Omental fat pad (tissue), 4 donors: ENCODE data around the gene GALNT17. TPM values are rescaled to one million over a fixed set of nuclear protein-coding genes. Genes with fewer than 3 reads are reported as not detected.

ENCODE experiments used
- ATAC-seq: fragments of 150-250 bp; one replicate; pipeline ENCODE4 v1.9.1; 2016; ENCODE audit warnings: mild to moderate bottlenecking, moderate library complexity; ENCODE audit not compliant: low FRiP score
- DNase-seq: peaks from one replicate; pipeline ENCODE4 v3.0.0-alpha.2; 2019; ENCODE audit warnings: low spot score
- total RNA-seq, 4 donors: library from RNA; depleted of rRNA; stranded (reverse); fragments of >200 nt; gene quantifications; one replicate each; pipeline ENCODE4 v1.1.0, GENCODE V29; 2016
- TF ChIP-seq, protein P1 (sequence below), 3 donors: fragments of 450-650 bp; IDR thresholded peaks; one replicate each; pipeline ENCODE4 v1.5.1; 2016 to 2017; ENCODE audit warnings: antibody characterized with exemption in 3 of 3, mild to moderate bottlenecking in 3 of 3, moderate library complexity in 2 of 3

The GALNT17 gene
- total RNA-seq, 4 donors from 2014 or later: 1.6 to 12.6 (median 2.9) TPM

DNA sequence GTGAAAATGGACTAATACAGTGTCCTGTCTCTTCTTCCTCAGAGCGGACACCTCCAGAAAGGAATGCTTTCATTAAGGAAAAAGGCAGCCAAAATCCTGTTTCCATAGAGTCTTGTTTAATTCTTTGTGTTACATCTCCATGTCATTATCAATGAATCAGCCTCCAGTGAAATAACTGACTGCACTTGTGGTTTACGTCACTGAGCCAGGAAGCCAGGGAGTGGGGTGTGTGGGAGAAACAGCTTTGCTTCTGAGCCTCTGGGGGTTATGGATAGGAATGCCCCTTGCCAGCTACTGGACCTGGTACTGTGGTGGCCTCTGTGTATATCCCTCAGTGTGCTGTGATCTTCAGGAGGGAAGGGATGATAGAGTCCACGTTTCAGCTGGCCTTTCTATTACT is 416.8 kb downstream of the GALNT17 start:
- TF ChIP-seq, protein P1, sequence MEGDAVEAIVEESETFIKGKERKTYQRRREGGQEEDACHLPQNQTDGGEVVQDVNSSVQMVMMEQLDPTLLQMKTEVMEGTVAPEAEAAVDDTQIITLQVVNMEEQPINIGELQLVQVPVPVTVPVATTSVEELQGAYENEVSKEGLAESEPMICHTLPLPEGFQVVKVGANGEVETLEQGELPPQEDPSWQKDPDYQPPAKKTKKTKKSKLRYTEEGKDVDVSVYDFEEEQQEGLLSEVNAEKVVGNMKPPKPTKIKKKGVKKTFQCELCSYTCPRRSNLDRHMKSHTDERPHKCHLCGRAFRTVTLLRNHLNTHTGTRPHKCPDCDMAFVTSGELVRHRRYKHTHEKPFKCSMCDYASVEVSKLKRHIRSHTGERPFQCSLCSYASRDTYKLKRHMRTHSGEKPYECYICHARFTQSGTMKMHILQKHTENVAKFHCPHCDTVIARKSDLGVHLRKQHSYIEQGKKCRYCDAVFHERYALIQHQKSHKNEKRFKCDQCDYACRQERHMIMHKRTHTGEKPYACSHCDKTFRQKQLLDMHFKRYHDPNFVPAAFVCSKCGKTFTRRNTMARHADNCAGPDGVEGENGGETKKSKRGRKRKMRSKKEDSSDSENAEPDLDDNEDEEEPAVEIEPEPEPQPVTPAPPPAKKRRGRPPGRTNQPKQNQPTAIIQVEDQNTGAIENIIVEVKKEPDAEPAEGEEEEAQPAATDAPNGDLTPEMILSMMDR (IDR thresholded peaks at IDR 0.05): no peak
- no peak for DNase-seq
- no peak for ATAC-seq

DNA sequence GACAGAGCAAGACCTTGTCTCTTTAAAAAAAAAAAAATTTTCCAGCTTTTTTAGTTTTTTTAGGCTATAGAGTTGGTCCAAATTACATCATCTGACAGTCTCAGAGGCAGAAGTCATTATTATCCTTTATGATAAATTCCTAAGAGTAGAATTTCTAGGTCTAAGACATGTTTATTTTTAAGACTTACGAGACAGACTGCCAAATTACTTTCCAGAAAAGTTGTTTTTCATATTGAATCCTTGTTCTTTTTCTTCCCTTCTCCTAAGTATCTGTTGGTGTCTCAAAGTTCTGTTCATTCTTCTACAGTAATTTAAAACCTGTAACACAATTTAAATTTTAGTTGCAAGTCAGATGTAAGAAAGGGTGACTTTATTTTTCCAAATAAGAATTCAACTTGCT is 421.4 kb downstream of the GALNT17 start:
- TF ChIP-seq, protein P1 (IDR thresholded peaks at IDR 0.05): no peak
- ATAC-seq: no peak
- no peak for DNase-seq

DNA sequence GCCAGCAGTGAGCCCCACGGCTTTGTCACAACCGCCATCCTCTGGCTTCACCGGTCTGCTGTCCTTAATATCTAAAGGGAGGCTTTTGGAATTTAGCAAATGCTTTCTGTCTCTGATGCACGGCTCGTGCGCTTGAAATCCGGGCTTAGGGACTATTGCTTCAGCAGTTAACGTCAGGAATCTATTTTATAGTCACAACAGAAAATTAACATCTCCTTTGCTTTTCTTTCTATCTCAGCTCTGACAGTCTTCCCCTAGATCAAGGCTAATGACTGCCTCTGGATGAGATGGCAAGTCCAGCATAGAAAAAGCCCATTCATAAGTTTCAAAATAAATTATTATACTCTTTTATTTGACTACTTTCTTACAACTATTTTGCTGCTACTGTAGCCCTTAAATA is 423.8 kb downstream of the GALNT17 start:
- TF ChIP-seq, protein P1 (IDR thresholded peaks at IDR 0.05): no peak
- DNase-seq: no peak
- no peak for ATAC-seq

DNA sequence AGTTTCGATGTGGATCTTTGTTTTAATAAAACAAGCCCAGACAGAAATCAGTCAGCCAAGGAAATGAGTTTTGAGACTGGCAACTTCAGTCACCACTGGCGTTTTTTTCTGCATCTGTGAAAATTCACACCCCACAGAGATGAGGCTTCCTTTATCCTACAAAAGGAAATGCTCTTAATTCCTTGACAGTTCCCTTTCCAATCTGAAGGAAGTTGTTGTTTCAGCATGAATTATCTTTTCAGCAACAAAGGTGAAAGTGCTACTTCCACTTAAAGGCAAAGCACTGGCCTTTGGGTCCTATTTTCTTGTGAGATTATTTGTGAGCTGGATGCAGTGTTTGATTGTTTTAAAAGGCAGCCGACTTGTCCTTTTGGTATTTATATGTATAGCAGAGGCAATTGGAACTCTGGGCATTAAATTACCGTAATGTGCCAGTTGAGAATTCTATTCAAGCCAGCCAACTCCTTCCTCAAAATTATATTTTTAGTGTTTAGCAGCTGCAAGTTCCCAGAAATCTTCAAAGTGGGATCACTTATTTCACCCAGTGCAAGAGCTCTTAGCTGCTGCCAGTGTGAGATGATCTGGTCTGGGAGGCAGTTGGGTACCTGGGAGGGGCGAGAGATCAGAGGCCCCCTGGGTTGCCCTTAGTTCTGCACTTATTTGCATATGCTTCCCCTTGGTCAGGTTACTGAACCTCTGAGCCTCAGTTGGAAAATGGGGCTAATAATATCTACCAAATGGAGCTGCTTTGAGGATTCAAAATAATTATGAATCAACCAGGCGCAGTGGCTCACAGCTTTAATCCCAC is 427.1 kb downstream of the GALNT17 start:
- DNase-seq: no peak
- TF ChIP-seq, protein P1 (IDR thresholded peaks at IDR 0.05): no peak
- no peak for ATAC-seq

DNA sequence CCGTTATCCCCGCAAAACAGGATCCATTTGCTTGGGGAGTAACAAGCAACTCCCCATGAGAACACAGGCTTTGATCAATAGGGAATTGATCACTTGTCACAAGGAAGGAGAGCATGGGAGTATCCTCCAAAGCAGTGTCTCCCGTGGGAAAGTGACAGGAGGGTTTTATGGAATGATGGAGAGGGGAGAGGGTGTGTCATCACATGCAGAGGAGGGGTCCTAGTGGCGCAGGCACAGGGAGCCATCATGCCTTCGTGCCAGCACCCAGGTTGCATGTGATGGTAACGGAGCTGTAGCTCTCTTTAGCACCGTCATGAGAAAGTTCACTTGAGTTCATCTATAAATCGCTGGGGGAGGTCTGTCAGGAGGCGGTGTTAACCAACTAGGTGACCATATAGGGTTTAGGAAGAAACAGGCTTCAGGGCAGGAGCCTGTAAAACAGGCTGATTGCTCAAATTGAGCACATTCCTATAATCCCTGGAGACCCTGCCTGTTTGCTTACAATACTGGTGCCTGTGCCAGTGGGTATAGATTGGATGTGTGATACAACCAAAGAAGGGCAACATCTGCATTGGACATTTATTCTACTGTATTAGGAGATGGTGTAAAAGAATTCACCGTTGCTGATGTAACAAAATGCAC is 428.5 kb downstream of the GALNT17 start:
- DNase-seq (no peak), ATAC-seq (no peak)
- TF ChIP-seq, protein P1 (IDR thresholded peaks at IDR 0.05): no peak

DNA sequence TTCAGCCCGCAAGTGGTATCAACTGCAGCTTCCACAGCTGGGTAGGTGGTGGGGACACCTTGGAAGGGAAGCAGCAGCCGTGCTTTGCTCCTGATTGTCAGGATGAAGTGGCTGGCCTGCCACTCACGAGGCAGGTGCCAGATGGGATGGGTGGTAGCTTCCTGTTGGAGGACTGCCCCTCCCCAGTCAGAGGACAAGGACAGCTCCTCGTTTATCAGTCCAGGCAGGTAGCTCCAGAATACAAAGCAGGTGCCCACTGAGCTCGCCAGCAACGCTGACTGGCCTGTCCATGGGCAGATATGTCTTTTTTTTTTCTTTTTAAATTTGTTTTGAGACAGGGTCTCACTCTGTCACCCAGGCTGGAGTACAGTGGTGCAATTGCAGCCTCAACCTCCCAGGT is 431.3 kb downstream of the GALNT17 start:
- TF ChIP-seq, protein P1 (IDR thresholded peaks at IDR 0.05): no peak
- no peak for DNase-seq
- ATAC-seq: no peak

DNA sequence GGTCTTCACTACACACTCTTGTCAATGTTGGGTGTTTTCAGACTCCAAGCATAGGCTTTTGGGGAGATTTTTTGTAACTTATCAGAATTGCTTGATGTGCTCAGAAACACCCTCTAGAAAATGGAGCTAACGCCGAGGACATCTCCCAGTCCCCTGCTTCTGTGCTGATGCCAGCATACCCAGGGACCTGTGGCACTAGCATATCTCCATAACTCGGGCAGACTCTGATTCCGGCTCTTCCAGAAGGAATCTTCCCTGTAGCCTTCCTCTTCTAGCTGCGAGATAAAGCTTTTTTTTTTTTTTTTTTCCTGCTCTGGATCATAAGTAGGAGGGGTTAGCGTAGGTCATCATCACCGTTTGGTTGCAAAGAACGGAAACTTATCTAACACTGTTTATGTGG is 434.4 kb downstream of the GALNT17 start:
- TF ChIP-seq, protein P1 (IDR thresholded peaks at IDR 0.05): no peak
- no peak for ATAC-seq
- no peak for DNase-seq
